Measurements from ENCODE around the gene B3GAT1.

B3GAT1 gene

DNA sequence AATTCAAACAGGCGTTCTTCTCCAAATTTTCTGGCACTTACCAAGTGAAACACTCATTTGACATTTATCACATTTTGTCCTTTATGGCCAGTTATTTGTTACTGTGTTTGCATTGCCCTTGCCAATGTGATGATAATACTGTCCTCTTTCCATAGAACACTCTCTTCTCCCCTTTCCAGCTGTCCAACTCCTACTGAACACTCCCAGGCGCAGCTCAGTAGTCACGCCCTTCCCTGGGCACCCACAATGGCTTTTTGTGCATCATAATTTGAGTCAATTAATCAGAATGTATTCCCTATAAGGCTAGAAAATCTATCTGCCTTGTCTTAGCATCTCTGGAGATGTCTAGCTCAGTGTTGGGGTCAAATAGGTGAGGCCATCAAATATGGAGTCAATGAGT is 21.2 kb upstream of the B3GAT1 start:
- H3K36me3 ChIP-seq (replicated peaks), result no peaks in the 10 kb centered on the region
- in situ Hi-C loops (cut with MboI; ENCODE audit: low sequenced_read_pairs), result no loop called here
- H3K4me1 ChIP-seq, result no peaks in the 10 kb centered on the region
- H3K27me3 ChIP-seq (ENCODE audit: low read depth), result peaks cover 9% of the 10 kb centered on the region; the same call in 1 of the 2 replicates
- no peak for DNase-seq (ENCODE audit: low spot score in 2 of 2)
- no peak overlapping the region for H3K4me3 ChIP-seq
- H3K9me3 ChIP-seq, result no peaks in the 10 kb centered on the region

DNA sequence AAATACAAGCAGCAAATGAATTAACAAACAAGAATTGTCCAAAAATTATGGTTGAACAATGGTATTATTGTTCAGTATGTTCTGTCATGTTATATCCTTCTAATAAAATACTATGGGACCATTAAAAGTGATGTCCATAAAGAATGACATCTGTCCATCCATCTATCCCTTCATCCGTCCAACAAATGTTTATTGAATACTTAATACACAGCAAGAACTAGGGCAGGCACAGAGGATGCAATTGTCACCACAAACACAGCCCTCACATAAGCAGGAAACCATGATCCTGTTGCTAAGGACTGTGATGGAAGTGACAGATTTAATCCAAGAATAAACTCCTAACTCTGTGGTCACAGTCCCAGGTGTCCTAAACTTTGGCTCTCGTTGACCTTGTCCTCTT is 20.7 kb upstream of the B3GAT1 start:
- DNase-seq (ENCODE audit: low spot score in 2 of 2), result no peak
- Histone ChIP-seq H3K36me3 (replicated peaks) (no peaks in the 10 kb centered on the region), H3K4me1 (no peaks in the 10 kb centered on the region), H3K4me3 (no peak overlapping the region), H3K9me3 (no peaks in the 10 kb centered on the region), H3K27me3 (ENCODE audit: low read depth) (peaks cover 9% of the 10 kb centered on the region; the same call in 1 of the 2 replicates)
- in situ Hi-C loops (cut with MboI; ENCODE audit: low sequenced_read_pairs), result no loop called here

DNA sequence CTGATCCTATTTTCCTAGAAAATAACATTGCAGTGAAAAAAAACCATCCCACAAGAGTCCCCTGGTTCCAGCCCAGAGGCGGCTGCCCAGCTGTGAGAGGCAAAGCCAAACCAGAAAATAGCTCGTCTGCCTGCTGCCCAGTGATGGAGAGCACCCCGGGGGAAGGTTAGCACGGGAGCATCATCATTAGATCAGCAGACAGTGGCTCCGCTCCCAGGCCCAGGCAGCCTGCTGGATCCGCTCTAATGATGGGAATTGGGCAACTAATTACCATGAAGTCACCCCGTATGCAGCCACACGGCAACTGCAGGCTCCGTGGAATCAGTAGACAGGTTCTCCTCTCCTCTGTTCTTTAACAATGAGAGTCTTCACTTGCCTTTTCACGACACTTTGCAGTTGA is 17.1 kb upstream of the B3GAT1 start:
- H3K4me3 ChIP-seq, result no peak overlapping the region
- DNase-seq (ENCODE audit: low spot score in 2 of 2), result no peak
- in situ Hi-C loops (cut with MboI; ENCODE audit: low sequenced_read_pairs), result no loop called here

DNA sequence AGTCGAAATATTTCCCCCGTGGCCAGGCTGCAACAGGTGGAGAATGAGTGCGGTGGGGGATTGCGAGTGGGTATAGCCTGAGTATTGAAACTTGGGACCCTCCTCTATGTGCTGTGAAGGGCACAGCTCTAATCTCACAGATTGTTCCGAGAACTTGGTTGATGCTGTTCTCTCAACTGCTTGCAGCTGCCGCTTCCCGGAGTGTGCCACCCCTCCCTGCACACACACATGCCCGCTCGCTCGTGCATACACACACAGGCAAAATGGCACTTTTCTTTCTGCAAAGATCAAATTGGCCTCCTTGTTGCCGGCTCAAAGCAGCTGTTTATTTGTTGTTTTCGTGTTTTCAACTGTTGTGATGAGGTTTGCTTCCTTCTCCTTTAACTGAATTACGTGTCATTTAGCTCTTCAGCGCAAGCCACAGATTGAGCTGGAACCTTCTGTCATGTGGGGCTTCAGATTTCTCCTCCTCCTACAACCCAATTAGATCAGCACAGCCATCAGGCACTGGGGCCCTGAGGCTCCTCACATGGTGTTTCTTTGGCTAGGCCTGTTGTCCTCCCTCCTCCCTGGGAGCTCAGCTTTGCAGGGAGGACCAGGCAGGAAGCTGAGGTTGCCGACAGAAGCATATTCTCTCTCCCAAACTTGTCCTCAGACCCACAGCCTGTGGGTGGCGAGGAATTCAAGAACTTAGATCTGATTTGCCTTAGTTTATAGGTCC is 13.9 kb upstream of the B3GAT1 start:
- peaks cover 12% of the 10 kb centered on the region; the same call in 1 of the 2 replicates for H3K27me3 ChIP-seq (ENCODE audit: low read depth)

More for the DNA sequence above, 17.1 kb upstream of the B3GAT1 start:
- Histone ChIP-seq H3K27me3 (ENCODE audit: low read depth) (peaks cover 13% of the 10 kb centered on the region; the same call in 1 of the 2 replicates), H3K4me1 (no peaks in the 10 kb centered on the region), H3K36me3 (replicated peaks) (no peaks in the 10 kb centered on the region), H3K9me3 (no peaks in the 10 kb centered on the region)

DNA sequence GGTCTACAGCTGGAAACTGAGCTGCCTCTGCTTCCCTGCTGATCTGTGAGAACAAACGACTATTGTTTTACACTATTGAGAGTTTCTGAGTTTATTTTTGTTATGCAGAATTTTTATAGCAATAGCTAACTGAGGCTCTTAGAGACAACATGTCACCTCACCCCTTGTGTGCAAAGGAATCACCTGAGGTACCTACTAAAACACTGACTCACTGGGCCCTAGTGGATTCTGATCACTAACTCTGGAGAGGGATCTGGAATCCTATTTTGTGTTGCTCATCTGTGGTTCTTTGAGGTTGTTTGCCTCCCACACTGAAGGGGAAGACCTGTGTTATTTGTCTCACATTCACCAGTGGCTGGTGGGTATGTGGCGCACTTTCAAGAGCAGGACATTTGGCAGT is 13.4 kb upstream of the B3GAT1 start:
- Histone ChIP-seq H3K27me3 (ENCODE audit: low read depth) (peaks cover 12% of the 10 kb centered on the region; the same call in 1 of the 2 replicates), H3K9me3 (no peaks in the 10 kb centered on the region), H3K4me1 (no peaks in the 10 kb centered on the region), H3K36me3 (replicated peaks) (no peaks in the 10 kb centered on the region), H3K4me3 (no peak overlapping the region)
- in situ Hi-C loops (cut with MboI; ENCODE audit: low sequenced_read_pairs), result no loop called here
- DNase-seq (ENCODE audit: low spot score in 2 of 2), result no peak

More for the DNA sequence above, 13.9 kb upstream of the B3GAT1 start:
- DNase-seq (ENCODE audit: low spot score in 2 of 2), result no peak
- Histone ChIP-seq H3K36me3 (replicated peaks) (no peaks in the 10 kb centered on the region), H3K4me1 (no peaks in the 10 kb centered on the region), H3K4me3 (no peak overlapping the region), H3K9me3 (no peaks in the 10 kb centered on the region)
- in situ Hi-C loops (cut with MboI; ENCODE audit: low sequenced_read_pairs), result no loop called here

DNA sequence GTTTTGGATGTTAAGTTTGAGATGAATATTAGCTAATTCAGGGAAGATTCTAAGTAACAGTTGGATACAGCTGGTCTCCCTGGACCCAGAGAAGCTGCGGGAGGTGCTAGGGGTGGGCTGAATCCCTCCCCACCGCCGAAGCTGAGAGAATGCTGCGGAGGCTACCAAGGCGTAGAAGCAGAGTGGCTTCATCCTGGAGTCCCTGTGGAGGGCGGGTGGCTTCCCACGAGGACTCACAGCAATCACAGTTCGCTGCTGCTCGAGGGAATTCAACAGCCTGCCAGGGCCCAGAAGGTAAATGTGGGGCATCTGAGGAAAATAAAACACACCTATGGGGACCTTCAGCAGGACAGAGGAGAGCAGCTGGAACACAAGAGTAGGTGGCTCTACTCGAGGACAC is 11.1 kb upstream of the B3GAT1 start:
- no peaks in the 10 kb centered on the region for H3K36me3 ChIP-seq (replicated peaks)
- H3K27me3 ChIP-seq (ENCODE audit: low read depth), result peaks cover 7% of the 10 kb centered on the region
- no peak overlapping the region for H3K4me3 ChIP-seq
- H3K4me1 ChIP-seq, result no peaks in the 10 kb centered on the region
- in situ Hi-C loops (cut with MboI; ENCODE audit: low sequenced_read_pairs), result no loop called here
- no peak for DNase-seq (ENCODE audit: low spot score in 2 of 2)
- H3K9me3 ChIP-seq, result no peaks in the 10 kb centered on the region

DNA sequence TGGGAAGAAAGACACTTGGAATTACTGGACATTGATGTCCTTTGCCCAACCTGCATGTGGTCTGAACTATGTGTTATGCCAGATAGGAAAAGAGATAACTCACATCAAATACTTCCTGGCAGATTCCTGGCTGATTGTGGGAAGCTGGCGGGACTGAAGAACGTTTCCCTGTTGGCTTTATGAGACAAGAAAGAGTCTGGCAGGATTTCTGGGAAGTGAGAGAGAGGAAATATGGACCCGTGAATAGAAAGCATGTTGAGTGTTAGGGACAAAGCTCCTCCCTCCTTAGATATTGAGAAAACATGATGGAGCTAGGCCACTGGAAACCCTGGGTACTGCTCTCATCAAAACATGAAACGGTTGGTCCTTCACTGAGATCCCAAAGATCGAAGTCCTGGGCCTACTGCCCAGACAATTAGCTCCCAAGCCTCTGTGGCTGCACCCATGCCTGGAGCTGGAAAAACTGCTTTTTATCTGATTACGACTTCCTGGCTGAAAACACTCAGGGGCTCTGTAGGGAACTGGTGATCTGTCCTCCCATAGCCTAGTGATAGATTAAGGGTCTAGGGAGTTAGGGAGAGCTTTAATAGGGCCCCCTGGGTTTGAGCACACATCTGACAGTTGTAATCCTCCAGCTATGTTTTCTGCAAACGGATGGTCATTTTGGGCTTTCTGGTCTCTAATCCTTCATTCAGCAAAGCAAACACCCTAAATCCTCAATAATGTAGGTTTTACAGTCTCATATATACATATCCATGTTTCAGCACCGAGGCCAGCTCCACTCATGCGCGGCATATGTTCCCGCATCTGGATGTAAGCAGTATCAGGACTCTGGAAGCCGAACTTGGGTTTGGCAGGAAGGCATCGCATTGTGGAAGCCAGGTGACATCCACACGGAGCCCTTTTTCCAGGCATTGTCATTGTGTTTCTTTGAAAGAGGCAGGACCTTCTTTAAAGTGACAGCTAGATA is 6.1 kb upstream of the B3GAT1 start:
- DNase-seq (ENCODE audit: low spot score in 2 of 2), result peak in 1 of 2 experiments; percentile 74
- Histone ChIP-seq H3K36me3 (replicated peaks) (no peaks in the 10 kb centered on the region), H3K4me1 (peaks cover 4% of the 10 kb centered on the region; the same call in 1 of the 2 replicates), H3K9me3 (no peaks in the 10 kb centered on the region), H3K4me3 (no peak overlapping the region), H3K27me3 (ENCODE audit: low read depth) (peaks cover 18% of the 10 kb centered on the region)
- in situ Hi-C loops (cut with MboI; ENCODE audit: low sequenced_read_pairs), result no loop called here

DNA sequence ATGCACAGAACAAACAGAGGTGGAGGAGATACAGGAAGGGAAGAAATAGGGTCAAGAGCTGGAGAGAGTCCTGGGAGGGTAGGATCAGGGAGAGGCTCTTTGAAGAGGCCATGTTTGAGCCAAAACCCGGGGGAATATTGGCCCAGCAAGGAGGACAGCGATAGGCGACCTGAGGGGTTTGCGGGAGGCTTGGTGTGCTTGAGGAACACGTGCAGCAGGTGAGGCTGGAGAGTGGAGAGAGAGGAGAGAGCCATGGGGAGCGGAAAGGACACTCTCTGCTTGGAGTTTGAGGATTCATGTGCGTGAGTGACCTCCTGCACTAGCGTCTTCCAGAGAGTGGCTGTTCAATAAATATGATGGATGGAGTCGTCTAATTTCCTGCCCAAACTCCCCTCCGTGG is 4.7 kb upstream of the B3GAT1 start:
- no peak for DNase-seq (ENCODE audit: low spot score in 2 of 2)
- Histone ChIP-seq H3K4me3 (no peak overlapping the region), H3K36me3 (replicated peaks) (no peaks in the 10 kb centered on the region), H3K27me3 (ENCODE audit: low read depth) (peaks cover 24% of the 10 kb centered on the region), H3K9me3 (no peaks in the 10 kb centered on the region), H3K4me1 (peaks cover 4% of the 10 kb centered on the region; the same call in 1 of the 2 replicates)
- in situ Hi-C loops (cut with MboI; ENCODE audit: low sequenced_read_pairs), result no loop called here

DNA sequence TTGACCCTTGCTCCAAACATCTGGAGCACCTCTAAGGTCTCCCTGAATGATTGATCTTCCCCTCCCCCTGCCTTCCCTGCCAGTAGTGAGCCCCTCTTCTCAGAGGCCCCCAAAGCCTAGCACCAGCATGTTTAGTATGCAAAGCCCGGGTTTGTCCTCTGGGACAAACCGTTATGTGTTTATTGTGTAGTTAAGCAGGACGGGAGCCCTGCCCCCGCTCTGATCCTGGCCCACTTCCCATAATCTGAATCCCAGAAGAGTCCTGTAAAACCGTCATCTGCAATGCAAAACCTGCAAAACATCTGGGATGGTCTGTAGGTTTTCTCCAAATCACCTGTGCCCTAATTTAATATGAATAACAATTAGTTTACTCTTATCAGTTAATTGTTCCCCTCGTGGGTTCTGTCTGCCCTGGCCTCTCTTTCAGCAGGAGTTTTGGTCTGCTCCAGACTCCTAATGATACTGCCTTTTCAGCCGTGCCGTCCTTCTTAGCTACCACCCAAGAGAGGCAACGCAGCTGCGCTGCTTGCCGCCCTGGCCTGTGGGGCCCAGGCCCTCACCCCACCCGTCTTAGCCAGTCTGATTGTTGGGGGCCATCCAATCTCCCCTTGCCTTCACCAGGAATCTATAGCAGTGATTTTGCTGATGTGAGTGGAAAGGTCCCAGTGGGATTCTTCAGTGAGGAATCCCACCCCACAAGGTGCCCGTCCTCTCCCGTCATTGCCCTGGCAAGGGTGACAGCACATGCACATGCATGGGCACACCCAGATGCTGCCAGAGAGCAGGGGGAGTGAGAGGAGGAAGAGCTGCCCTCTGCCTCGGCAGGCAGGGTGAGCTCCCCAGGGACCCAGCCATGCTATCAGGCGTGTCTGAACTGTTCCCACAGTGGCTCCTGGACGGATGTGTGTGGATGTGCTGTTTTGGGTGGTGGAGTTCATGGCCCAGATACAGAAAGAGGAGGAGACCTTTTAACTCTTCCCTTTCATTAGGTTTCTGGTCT is 3.0 kb upstream of the B3GAT1 start:
- Histone ChIP-seq H3K9me3 (no peaks in the 10 kb centered on the region), H3K4me1 (peaks cover 4% of the 10 kb centered on the region; the same call in 1 of the 2 replicates), H3K36me3 (replicated peaks) (no peaks in the 10 kb centered on the region), H3K27me3 (ENCODE audit: low read depth) (peaks cover 27% of the 10 kb centered on the region), H3K4me3 (no peak overlapping the region)
- no peak for DNase-seq (ENCODE audit: low spot score in 2 of 2)
- in situ Hi-C loops (cut with MboI; ENCODE audit: low sequenced_read_pairs), result no loop called here

DNA sequence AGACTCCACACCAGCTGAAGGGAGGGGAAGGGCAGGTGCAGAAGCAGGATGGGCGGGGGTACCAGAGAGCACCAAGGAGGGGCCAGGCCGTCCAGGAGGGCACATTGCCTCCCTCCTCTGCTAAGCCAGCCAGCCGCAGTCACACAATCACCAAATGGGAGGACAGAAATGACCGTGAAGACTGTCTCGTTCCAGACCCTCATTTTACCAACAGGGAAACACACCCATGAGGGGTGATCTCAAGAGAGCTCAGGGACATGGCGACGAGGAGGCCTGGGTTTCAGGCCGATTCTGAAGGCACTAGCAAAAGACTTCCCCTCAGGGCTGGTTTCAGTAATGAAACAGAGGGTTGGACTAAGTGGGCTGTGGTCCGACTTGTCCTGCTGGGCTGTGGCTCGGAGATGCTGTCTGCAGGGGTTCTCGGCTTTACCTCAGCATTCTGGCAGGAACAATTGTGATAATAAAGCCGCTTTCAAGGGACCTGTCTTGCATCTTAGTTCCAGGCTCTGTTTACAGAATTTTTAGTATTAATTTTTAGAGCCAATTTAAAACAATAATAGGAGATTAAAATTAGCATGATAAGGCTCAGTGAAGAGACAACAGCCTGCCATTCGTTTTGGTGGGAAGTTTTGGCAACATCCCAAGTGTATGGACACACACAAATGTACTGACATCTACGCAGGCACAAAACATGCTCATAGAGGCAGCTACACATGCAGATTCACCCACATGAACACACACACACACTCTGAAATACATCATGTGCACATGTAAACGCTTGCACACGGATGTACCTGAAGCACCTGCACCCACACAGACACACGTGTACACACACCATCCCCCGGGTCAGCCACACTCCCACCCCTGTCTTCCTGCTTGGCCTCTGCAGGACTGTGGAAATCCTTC is 2.0 kb upstream of the B3GAT1 start:
- no peak overlapping the region for H3K4me3 ChIP-seq
- no peaks in the 10 kb centered on the region for H3K9me3 ChIP-seq
- peak; percentile 10 to 46 for DNase-seq (ENCODE audit: low spot score in 2 of 2)
- peaks cover 27% of the 10 kb centered on the region for H3K27me3 ChIP-seq (ENCODE audit: low read depth)
- H3K4me1 ChIP-seq, result peaks cover 4% of the 10 kb centered on the region; the same call in 1 of the 2 replicates
- no peaks in the 10 kb centered on the region for H3K36me3 ChIP-seq (replicated peaks)
- in situ Hi-C loops (cut with MboI; ENCODE audit: low sequenced_read_pairs), result no loop called here

DNA sequence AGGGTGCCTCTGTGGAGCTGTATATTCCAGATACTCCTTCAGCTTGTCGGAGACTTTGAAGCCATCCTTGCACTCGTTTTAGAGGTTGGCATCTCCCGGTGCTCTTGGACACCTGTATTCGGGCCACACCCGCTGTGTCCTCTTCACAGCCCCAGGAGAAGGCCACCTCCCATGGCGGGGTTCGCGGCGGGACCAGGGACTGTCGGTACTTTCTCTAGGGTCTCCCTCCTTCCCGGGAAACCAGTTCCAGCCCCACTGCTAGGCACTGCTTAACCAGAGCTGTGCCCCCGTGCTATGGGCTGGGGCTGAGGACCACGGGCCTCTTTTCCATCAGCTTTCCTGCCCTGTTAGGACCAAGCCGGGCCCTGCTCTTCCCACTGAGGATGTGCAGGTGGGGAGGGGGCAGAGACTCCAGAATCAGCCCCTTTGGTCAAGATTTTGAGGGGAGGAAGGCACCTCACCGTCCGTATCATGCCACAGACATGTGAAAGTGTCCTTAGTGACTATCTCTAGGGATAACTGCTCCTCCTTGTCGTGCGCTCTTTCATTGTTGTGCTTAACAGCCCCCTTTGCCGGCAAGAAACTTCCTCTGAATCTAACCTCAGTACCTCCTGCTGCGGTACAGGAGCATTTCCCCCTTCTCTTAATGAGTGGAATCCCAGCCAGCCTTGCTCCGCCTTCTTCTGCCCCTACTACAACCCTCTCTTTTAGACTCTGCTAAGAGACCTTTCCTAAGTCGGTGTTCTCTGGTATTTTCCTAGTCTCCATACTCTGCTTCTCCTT is 1.2 kb upstream of the B3GAT1 start:
- Histone ChIP-seq H3K36me3 (replicated peaks) (no peaks in the 10 kb centered on the region), H3K27me3 (ENCODE audit: low read depth) (peaks cover 27% of the 10 kb centered on the region), H3K4me3 (peak overlapping the region; percentile 40), H3K4me1 (peaks cover 4% of the 10 kb centered on the region; the same call in 1 of the 2 replicates), H3K9me3 (no peaks in the 10 kb centered on the region)
- in situ Hi-C loops (cut with MboI; ENCODE audit: low sequenced_read_pairs), result no loop called here
- no peak for DNase-seq (ENCODE audit: low spot score in 2 of 2)

DNA sequence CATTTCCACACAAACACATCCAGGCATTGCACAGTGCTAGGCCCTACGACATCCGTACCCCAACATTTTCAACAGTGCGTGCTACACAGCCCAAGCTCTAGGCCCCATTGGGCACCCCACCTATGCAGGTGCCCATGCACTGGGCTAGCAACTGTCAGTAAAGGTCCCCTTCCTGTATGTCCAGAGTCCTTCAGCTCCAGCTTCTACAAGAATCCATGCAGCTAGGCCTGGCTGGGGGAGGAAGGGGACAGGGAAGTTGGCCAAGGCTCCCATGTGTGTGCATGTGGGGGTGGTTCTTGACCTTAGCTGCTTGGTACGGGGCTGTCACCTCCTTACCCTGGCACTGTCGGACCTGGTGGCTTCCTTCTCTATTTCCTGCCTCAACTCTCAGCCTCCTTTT is 1.3 kb downstream of the B3GAT1 start:
- H3K9me3 ChIP-seq, result no peaks in the 10 kb centered on the region
- H3K4me3 ChIP-seq, result peak overlapping the region; percentile 43
- peaks cover 18% of the 10 kb centered on the region for H3K27me3 ChIP-seq (ENCODE audit: low read depth)
- DNase-seq (ENCODE audit: low spot score in 2 of 2), result no peak
- H3K36me3 ChIP-seq (replicated peaks), result no peaks in the 10 kb centered on the region
- peaks cover 4% of the 10 kb centered on the region; the same call in 1 of the 2 replicates for H3K4me1 ChIP-seq
- in situ Hi-C loops (cut with MboI; ENCODE audit: low sequenced_read_pairs), result no loop called here

All from HAP-1 (cell line).